Spinal cord (tissue), 10 donors: ENCODE data around the gene NEGR1. TPM values are rescaled to one million over a fixed set of nuclear protein-coding genes. Genes with fewer than 3 reads are reported as not detected.

Experiments used
- DNase-seq, 6 donors: peaks; one replicate each; pipeline versions ENCODE4 v3.0.0 to v3.0.0-alpha.2; 2013 to 2015; ENCODE audit warnings: low spot score in 6 of 6, low read depth in 4 of 6
- H3K27ac ChIP-seq: one replicate; pipeline ENCODE4 v1.5.1; 2013; ENCODE audit warnings: low read depth, low read length, control low read depth
- H3K27me3 ChIP-seq: one replicate; pipeline ENCODE4 v1.6.1; 2013; ENCODE audit warnings: low read length; ENCODE audit not compliant: control insufficient read depth, insufficient read depth
- H3K36me3 ChIP-seq: one replicate; pipeline ENCODE4 v1.6.1; 2013; ENCODE audit warnings: low read length; ENCODE audit not compliant: control insufficient read depth, insufficient read depth
- H3K4me1 ChIP-seq: one replicate; pipeline ENCODE4 v1.6.1; 2013; ENCODE audit warnings: low read length; ENCODE audit not compliant: control insufficient read depth, insufficient read depth
- H3K4me3 ChIP-seq: one replicate; pipeline ENCODE4 v1.5.1; 2013; ENCODE audit warnings: low read depth, low read length, control low read depth
- H3K9me3 ChIP-seq: one replicate; pipeline ENCODE4 v1.6.1; 2013; ENCODE audit warnings: low read length; ENCODE audit not compliant: control insufficient read depth, insufficient read depth
- WGBS: methylation state at CpG from one replicate; pipeline ENCODE4 v1.1.5; 2013; ENCODE audit warnings: missing lambda C conversion rate; ENCODE audit not compliant: insufficient coverage; 5-methylcytosine and 5-hydroxymethylcytosine counted together
- polyA plus RNA-seq, 2 donors: library from polyadenylated mRNA; unstranded; fragments of 120-200 nt; gene quantifications; one replicate each; pipeline ENCODE4 v1.2.1, GENCODE V29; 2013; ENCODE audit not compliant: insufficient read length in 2 of 2
- total RNA-seq, 2 donors: library from RNA; depleted of rRNA in 1 of 2; stranded (reverse); fragments of 120-200 nt in 1 of 2; fragments of >200 nt in 1 of 2; gene quantifications; one replicate each; pipeline versions ENCODE4 v1.2.3 to v1.2.4, GENCODE V29; 2013 to 2014
- donor health status: healthy.

NEGR1 gene
- total and polyA plus RNA-seq, 4 donors: 21.4 to 88.6 (median 72.8) TPM

DNA sequence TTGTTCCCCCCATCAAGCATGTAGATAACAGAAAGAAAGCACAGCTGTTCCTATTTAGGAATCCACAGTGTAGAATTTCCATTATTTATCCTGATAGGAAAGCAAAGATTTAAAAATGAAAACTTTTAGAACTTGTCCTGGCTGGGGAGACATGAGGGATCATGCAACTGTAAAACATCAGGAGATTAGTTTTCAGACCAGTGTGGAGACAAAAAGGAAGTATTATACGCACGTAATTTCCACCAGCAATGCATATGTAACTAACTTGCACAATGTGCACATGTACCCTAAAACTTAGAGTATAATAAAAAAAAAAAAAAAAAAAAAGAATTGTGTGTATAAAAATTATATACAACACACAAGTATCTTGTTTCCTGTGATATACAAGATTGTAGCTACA is 172.4 kb downstream of the NEGR1 start:
- no peaks in the 10 kb centered on the region for H3K27me3 ChIP-seq
- no peaks in the 10 kb centered on the region for H3K9me3 ChIP-seq
- no peaks in the 10 kb centered on the region for H3K4me1 ChIP-seq
- no CpG with 5 or more reads among the region's 2 CpGs for WGBS
- H3K36me3 ChIP-seq: no peaks in the 10 kb centered on the region
- no peak overlapping the region for H3K4me3 ChIP-seq
- H3K27ac ChIP-seq: no peak overlapping the region
- DNase-seq: no peak

DNA sequence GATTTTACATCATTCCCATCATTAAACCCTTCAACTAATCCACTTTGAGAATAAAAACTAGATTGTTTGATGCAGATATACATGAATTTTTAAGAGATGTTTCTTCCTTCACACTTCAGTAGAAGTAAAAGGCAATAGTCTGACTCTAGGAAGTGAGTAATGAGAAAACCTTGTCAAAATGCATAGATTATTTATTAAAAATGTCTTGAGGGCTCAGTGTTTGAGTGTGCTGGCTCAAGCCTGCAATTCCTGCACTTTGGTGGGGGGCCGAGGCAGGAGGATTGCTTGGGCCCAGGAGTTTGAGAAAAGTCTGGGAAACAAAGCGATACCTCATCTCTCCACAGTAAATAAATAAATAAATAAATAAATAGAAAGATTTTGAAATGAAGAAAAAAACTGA is 177.1 kb downstream of the NEGR1 start:
- no peaks in the 10 kb centered on the region for H3K9me3 ChIP-seq
- no peaks in the 10 kb centered on the region for H3K27me3 ChIP-seq
- no peak overlapping the region for H3K4me3 ChIP-seq
- no peaks in the 10 kb centered on the region for H3K4me1 ChIP-seq
- H3K27ac ChIP-seq: no peak overlapping the region
- no peak for DNase-seq
- no peaks in the 10 kb centered on the region for H3K36me3 ChIP-seq
- no CpG with 5 or more reads among the region's 2 CpGs for WGBS

DNA sequence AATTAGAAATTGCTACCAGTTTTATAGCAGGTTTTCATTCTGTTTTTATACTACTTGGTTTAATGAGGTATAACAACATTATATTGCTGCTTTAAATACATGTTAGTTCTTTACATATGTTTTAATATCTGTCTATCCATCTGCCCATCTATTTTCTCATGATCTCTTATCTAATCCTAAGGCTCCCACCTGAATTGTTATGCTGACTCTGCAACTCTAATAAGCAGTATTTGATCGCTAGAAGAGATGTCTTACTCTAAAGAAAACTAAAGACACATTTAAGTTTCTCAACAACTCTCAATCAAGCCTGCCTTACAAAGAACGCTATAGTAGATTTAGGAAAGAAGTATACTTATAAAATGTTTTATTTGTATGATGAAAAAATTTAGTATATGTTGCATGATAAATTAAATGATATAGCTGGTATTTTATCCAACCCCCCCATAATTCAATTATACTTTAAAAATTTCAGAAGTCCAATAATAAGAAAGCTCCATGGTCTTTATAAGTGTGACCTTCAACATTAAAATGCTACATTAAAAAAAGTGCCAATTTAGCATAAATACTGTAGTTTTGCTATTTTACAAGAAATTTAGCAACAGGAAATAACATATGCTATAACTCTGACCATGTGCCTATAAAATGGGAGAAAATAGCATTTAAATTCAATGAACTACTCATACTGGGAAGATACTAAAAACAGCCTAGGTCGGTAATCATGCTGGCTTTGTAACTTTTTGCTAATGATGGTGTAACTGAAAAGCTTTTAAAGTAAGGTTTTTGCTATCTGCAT is 180.3 kb downstream of the NEGR1 start:
- H3K4me3 ChIP-seq: no peak overlapping the region
- no peaks in the 10 kb centered on the region for H3K9me3 ChIP-seq
- no peak overlapping the region for H3K27ac ChIP-seq
- no peaks in the 10 kb centered on the region for H3K27me3 ChIP-seq
- no CpG with 5 or more reads among the region's 3 CpGs for WGBS
- H3K4me1 ChIP-seq: no peaks in the 10 kb centered on the region
- H3K36me3 ChIP-seq: no peaks in the 10 kb centered on the region
- DNase-seq: no peak

DNA sequence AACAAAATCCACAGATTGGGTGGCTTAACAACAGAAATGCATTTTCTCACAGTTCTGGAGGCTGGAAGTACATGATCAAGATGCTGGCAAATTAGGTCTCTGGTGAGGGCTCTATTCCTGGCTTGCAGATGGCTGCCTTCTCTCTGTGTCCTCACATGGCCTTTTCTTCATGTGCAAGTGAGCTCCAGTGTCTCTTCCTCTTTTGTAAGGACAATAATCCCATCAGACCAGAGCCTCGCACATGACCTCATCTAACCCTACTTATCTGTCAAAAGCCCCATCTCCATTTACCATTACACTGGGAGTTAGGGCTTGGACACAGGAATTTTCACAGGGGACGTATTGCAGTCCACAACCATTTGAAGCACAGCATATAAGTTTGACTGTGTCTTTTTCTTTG is 181.6 kb downstream of the NEGR1 start:
- DNase-seq: no peak
- Histone ChIP-seq H3K27me3 (no peaks in the 10 kb centered on the region), H3K27ac (no peak overlapping the region), H3K4me1 (no peaks in the 10 kb centered on the region), H3K9me3 (no peaks in the 10 kb centered on the region), H3K36me3 (no peaks in the 10 kb centered on the region), H3K4me3 (no peak overlapping the region)
- 89% methylated on average over 1 of the region's 2 CpGs for WGBS

DNA sequence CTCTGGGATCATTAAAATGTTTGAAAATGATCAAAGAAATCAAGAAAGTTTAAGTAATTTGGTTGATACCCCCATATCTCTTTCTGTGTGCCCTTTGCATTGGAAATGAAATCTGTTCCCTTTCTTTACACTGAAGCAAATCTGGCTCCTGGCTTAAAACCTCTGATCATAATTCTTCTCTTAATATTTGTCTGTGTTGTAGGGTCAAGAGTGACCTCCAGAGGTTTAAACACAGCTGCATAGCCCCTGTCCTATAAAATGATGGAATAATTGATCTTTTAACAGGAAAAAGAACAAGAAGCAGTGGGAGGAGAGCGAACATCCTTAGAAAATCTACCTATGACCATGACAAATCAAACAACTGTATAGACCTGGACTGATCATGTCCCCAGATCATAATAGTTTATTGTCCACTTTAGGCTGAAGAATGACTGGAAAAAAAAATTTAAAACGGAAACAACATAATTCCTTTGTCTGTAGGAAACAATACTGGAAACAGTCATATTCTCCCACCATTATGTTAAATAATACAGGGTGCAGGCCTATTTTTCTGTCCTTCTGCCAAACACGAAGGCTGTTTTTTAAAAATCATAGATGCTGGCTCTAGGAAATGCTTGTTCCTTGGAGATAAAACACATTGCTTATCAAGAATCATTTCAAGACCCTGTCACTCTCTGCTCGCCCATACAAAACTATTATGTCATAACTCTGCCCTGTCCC is 184.3 kb downstream of the NEGR1 start:
- H3K4me1 ChIP-seq: no peaks in the 10 kb centered on the region
- no peak for DNase-seq
- no peaks in the 10 kb centered on the region for H3K27me3 ChIP-seq
- H3K4me3 ChIP-seq: no peak overlapping the region
- no peaks in the 10 kb centered on the region for H3K9me3 ChIP-seq
- H3K36me3 ChIP-seq: no peaks in the 10 kb centered on the region
- no peak overlapping the region for H3K27ac ChIP-seq
- 91% methylated on average over 1 of the region's 4 CpGs for WGBS

DNA sequence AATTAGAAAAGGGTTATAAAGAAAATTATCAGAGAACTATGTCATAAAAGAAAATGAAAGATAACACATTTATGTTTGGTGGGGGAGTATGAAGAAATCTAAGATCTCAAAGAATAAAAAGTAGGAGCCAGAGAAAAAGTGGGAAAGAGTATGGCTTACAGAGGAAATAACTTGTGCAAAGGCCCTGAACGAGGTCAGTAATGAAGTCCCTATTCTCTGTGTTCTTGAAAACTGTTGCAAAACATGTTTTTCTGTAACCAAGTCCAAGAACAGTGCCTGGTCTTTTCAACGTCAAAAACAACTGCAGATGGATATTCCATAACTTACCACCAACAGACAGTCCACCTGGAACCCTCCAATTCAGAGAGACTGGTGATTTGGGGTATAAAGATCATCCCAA is 188.1 kb downstream of the NEGR1 start:
- no peak overlapping the region for H3K4me3 ChIP-seq
- WGBS: 80% methylated on average over 1 of the region's 2 CpGs
- no peak for DNase-seq
- no peaks in the 10 kb centered on the region for H3K36me3 ChIP-seq
- no peaks in the 10 kb centered on the region for H3K9me3 ChIP-seq
- no peaks in the 10 kb centered on the region for H3K4me1 ChIP-seq
- H3K27me3 ChIP-seq: no peaks in the 10 kb centered on the region
- no peak overlapping the region for H3K27ac ChIP-seq

DNA sequence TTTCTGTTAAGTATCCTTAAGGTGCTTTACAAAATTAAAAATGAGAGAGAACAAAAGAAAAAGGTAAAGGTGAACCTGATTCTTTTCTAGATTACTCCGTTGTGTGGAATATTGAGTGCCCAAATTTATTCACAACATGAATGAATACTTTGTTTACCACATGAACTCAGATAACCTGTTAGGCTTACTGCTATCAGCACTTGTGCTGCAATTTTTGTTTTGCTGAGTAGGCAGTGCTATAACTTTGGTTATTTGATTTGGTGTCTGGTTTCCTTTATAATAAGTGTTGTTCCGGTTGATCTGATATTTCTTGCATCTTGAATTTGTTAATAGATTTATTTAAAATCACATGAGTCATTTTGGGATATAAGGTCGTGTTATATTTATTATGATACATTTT is 195.9 kb downstream of the NEGR1 start:
- Histone ChIP-seq H3K4me1 (no peaks in the 10 kb centered on the region), H3K27me3 (no peaks in the 10 kb centered on the region), H3K36me3 (no peaks in the 10 kb centered on the region), H3K9me3 (no peaks in the 10 kb centered on the region), H3K4me3 (no peak overlapping the region), H3K27ac (no peak overlapping the region)
- DNase-seq: no peak
- WGBS: no CpG with 5 or more reads among the region's 3 CpGs

DNA sequence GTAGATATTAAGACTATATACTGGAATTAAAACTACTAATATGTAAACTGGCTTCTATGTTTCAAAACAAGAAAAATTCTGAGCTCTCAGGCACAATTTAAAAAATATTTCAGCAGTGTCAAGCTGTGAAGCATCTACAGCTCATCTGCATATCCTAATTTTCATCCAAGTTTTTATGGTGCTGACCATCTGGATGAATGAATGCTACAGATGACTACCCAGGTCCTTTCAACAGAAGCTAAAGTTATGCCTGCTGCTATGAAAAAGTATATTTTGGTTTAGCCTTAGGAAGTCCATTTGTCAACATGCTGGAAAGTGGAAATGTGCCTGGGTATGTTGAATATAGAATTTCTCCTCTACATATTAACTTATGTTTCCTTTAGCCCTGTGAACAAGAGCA is 206.9 kb downstream of the NEGR1 start:
- no peaks in the 10 kb centered on the region for H3K27me3 ChIP-seq
- H3K36me3 ChIP-seq: no peaks in the 10 kb centered on the region
- peak in 2 of 6 donors; percentile 63 to 67 for DNase-seq
- no peaks in the 10 kb centered on the region for H3K4me1 ChIP-seq
- no peaks in the 10 kb centered on the region for H3K9me3 ChIP-seq
- no peak overlapping the region for H3K27ac ChIP-seq
- no peak overlapping the region for H3K4me3 ChIP-seq

DNA sequence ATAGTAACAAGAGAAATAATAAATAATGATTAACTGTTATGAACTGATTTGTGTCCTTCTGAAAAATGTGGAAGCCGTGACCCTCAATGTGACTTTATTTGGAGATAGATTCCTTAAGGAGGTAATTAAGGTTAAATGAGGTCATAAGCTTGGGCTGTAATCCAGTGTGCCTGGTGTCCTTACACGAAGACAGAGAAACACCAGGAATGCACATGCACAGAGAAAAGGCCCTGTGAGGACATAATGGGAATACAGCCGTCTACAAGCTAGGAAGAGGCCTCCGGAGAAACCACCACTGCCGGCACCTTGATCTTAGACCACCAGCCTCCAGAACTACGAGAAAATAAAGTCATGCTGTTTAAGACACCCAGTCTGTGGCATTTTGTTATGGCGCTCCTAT is 215.9 kb downstream of the NEGR1 start:
- Histone ChIP-seq H3K27me3 (no peaks in the 10 kb centered on the region), H3K4me3 (no peak overlapping the region), H3K4me1 (no peaks in the 10 kb centered on the region), H3K27ac (no peak overlapping the region), H3K36me3 (no peaks in the 10 kb centered on the region), H3K9me3 (no peaks in the 10 kb centered on the region)
- no peak for DNase-seq
- WGBS: 74% methylated on average over 3 of the region's 7 CpGs
